Measurements from ENCODE around the gene VWDE. TPM values are rescaled to one million over a fixed set of nuclear protein-coding genes. Genes with fewer than 3 reads are reported as not detected.

The VWDE gene
- total and polyA plus RNA-seq, 2 of the 8 experiments (the other 6 are each of a cell fraction or from before 2014, with no cell fraction given), result 11.0 to 21.2 TPM

- H3K4me2 ChIP-seq (ENCODE audit: insufficient read depth in 1 of 2, low read depth in 2 of 2, low read length in 2 of 2), result no peak overlapping the region
- no peak overlapping the region for H3K27ac ChIP-seq (ENCODE audit: low read depth, low read length)
- no peak overlapping the region for H4K91ac ChIP-seq (replicated peaks; ENCODE audit: insufficient read length, low read length)
- H3K23me2 ChIP-seq (ENCODE audit: low read depth, low read length), result no peaks in the 10 kb centered on the region
- FAIRE-seq (no peak), DNase-seq (ENCODE audit: low read depth in 1 of 2, low spot score in 2 of 2) (no peak)
- no peak overlapping the region for H2AK5ac ChIP-seq (ENCODE audit: low read depth, low read length)
- no peak overlapping the region for H2BK12ac ChIP-seq (ENCODE audit: low read depth, low read length)
- no peak overlapping the region for H3K4me3 ChIP-seq (ENCODE audit: extremely low read depth in 1 of 4, insufficient read depth in 2 of 4, low read depth in 3 of 4, low read length in 4 of 4)
- H3K56ac ChIP-seq (replicated peaks; ENCODE audit: insufficient read length, low read depth, low read length), result no peak overlapping the region
- POLR2A ChIA-PET (ENCODE audit: partially characterized antibody), result interaction anchor here (3.3 kb wide), 1 partner anchor 13 kb away, joined by 10 read pairs; no protein-coding TSS in a partner anchor
- no peak overlapping the region for H3K23ac ChIP-seq (ENCODE audit: insufficient read length)
- H4K20me1 ChIP-seq (replicated peaks in 1 of 2; ENCODE audit: control insufficient read depth in 1 of 2, insufficient read depth in 2 of 2, low read length in 2 of 2), result no peaks in the 10 kb centered on the region
- H2BK15ac ChIP-seq (ENCODE audit: low read length), result no peak overlapping the region
- 0 out of 2 replicates have a peak overlapping the region, but pooled peaks have one; percentile 11 for H2BK20ac ChIP-seq (ENCODE audit: low read length)
- no peak overlapping the region for H2BK5ac ChIP-seq (ENCODE audit: low read depth, low read length)
- no peaks in the 10 kb centered on the region for H3K27me3 ChIP-seq (replicated peaks in 1 of 4; ENCODE audit: control insufficient read depth in 3 of 4, extremely low read depth in 1 of 4, insufficient read depth in 3 of 4, low read length in 3 of 4)
- peaks cover 0 to 7% (median 0%) of the 10 kb centered on the region in 4 experiments; a peak in 2 of 7 replicates for H3K4me1 ChIP-seq (replicated peaks in 1 of 4; ENCODE audit: control insufficient read depth in 3 of 4, insufficient read depth in 4 of 4, low read length in 3 of 4)
- H2AFZ ChIP-seq (ENCODE audit: low read length), result peak overlapping the region; percentile 28; the same call in 1 of the 2 replicates
- no peak overlapping the region for H4K5ac ChIP-seq (ENCODE audit: insufficient read length, low read depth, low read length)
- CTCF ChIA-PET (ENCODE audit: partially characterized antibody), result interaction anchor here (0.5 to 6.5 kb wide), 18 partner anchors 8 to 1225 kb away, joined by 3 to 98 read pairs (median 6); partner anchors contain the start of gene VWDE
- no peak overlapping the region for H2BK120ac ChIP-seq (replicated peaks; ENCODE audit: low read depth, low read length)
- H3K18ac ChIP-seq (ENCODE audit: extremely low read depth, low read length), result no peak overlapping the region
- no peak overlapping the region for H3K14ac ChIP-seq (ENCODE audit: insufficient read length)
- peaks cover 0 to 3% of the 10 kb centered on the region in 2 experiments; a peak in 1 of 4 replicates for H3K9me3 ChIP-seq (ENCODE audit: insufficient read depth in 2 of 2, low read depth in 1 of 2, low read length in 1 of 2)
- H3K79me1 ChIP-seq (ENCODE audit: low read depth, low read length), result no peaks in the 10 kb centered on the region
- H3K79me2 ChIP-seq (ENCODE audit: control insufficient read depth in 1 of 2, insufficient read depth in 2 of 2, low read length in 2 of 2), result no peaks in the 10 kb centered on the region
- H3K36me3 ChIP-seq (ENCODE audit: control insufficient read depth in 2 of 4, insufficient read depth in 4 of 4, low read length in 3 of 4), result no peaks in the 10 kb centered on the region
- no peak overlapping the region for H3K4ac ChIP-seq (replicated peaks; ENCODE audit: insufficient read length, low read depth, low read length)
- no peak overlapping the region for H4K8ac ChIP-seq (ENCODE audit: extremely low read depth, insufficient read depth, low read length)
- H3K9ac ChIP-seq (replicated peaks in 1 of 4; ENCODE audit: extremely low read depth in 1 of 4, low read depth in 3 of 4, low read length in 3 of 4), result no peak overlapping the region
- no peak for TF ChIP-seq TAF1 (IDR thresholded peaks at IDR 0.05; ENCODE audit: low read depth, low read length)
- no peak for TF ChIP-seq E2F6 (IDR thresholded peaks at IDR 0.05)
- no peak for TF ChIP-seq CHD2 (IDR thresholded peaks at IDR 0.05; ENCODE audit: low read length)
- TF ChIP-seq KDM5A (IDR thresholded peaks at IDR 0.05; ENCODE audit: low read length), result no peak
- no peak for TF ChIP-seq ZNF274 (IDR thresholded peaks at IDR 0.05; ENCODE audit: borderline replicate concordance, extremely low read depth, low read length)
- no peak for TF ChIP-seq SRF (IDR thresholded peaks at IDR 0.05; ENCODE audit: low read depth, low read length)
- no peak for TF ChIP-seq PHF8 (conservative IDR thresholded peaks at IDR 0.05; ENCODE audit: low read depth, low read length)
- TF ChIP-seq MAX (IDR thresholded peaks at IDR 0.05), result no peak
- TF ChIP-seq SUZ12 (IDR thresholded peaks at IDR 0.05; ENCODE audit: low read length), result no peak
Observed at GRCh38 chr7:12436126-12436525, 32.5 kb upstream of the VWDE start.

Data from H1 (cell line).